IMR-90 (cell line): ENCODE data around the gene MED23.

Source experiments
- CEBPB ChIP-seq: IDR thresholded peaks from 2 replicates; pipeline ENCODE4 v1.6.1; 2012; ENCODE audit warnings: low read depth, low read length, improper control_type of control experiment
- CTCF ChIP-seq: conservative IDR thresholded peaks from 2 replicates; pipeline ENCODE4 v1.5.1; 2012; ENCODE audit warnings: mild to moderate bottlenecking, low read depth, low read length, improper control_type of control experiment
- POLR2A ChIP-seq: IDR thresholded peaks from 2 replicates; pipeline ENCODE4 v1.6.1; 2012; ENCODE audit warnings: mild to moderate bottlenecking, low read depth, low read length
- RAD21 ChIP-seq: IDR thresholded peaks from 2 replicates; pipeline ENCODE4 v1.6.1; 2012; ENCODE audit warnings: low read length, improper control_type of control experiment
- USF2 ChIP-seq: fragments of 150-350 bp; IDR thresholded peaks from 2 replicates; pipeline ENCODE4 v1.6.1; 2017; ENCODE audit warnings: mild to moderate bottlenecking, antibody characterized with exemption, low read length, low read depth

GRCh38 chr6:131657630-131658111 is 29.6 kb upstream of the MED23 start:
- TF ChIP-seq CTCF (no peak), USF2 (no peak), POLR2A (no peak), CEBPB (peak; percentile 56), RAD21 (no peak)
